Fibroblast of lung (primary cell): ENCODE results near the gene ARHGEF19.

Experiments used
- CTCF ChIP-seq, 2 donors: IDR thresholded peaks in 1 of 2; conservative IDR thresholded peaks in 1 of 2; 1 replicate in 1 of 2; 2 replicates in 1 of 2; pipeline ENCODE4 v1.5.1; 2011 to 2012; ENCODE audit warnings: low read length in 2 of 2, control low read depth in 1 of 2, inconsistent platforms in 1 of 2, low read depth in 1 of 2, mild to moderate bottlenecking in 1 of 2
- EZH2 ChIP-seq: IDR thresholded peaks from 2 replicates; pipeline ENCODE4 v1.5.1; 2012; ENCODE audit warnings: low read length, control low read depth, mild to moderate bottlenecking; ENCODE audit errors: missing control alignments

GRCh38 chr1:16236511-16237342, 24.3 kb upstream of the ARHGEF19 start, which contains the start of gene CPLANE2:
- TF ChIP-seq CTCF (conservative IDR thresholded peaks at IDR 0.05 in 1 of 2, IDR thresholded peaks at IDR 0.05 in 1 of 2; ENCODE audit: low read depth in 1 of 2, low read length in 2 of 2) (no peak), EZH2 (no peak)
